RWPE1 (cell line): ENCODE results near the gene OSBPL1A.
A peak's percentile ranks its signal among the peaks of the same experiment; 100 is the strongest.

Experiments used
- CTCF ChIA-PET: fragments of 350-600 bp; sonication (Branson Sonifier 250); formaldehyde crosslinking; extraction: SDS; loops from one replicate; lab custom pipeline; 2021; lab: Yijun Ruan, JAX
- POLR2A ChIA-PET: fragments of 400-600 bp; formaldehyde crosslinking; extraction: SDS; loops from one replicate; lab custom pipeline; 2020; ENCODE audit warnings: antibody characterized with exemption; ENCODE audit not compliant: low non-redundant PET; lab: Yijun Ruan, JAX
- DNase-seq: peaks from one replicate; pipeline ENCODE4 v3.0.0; 2012; ENCODE audit warnings: low spot score
- H3K27ac ChIP-seq: fragments of 450-650 bp; 2 replicates; pipeline ENCODE4 v1.5.1; 2017
- CTCF ChIP-seq: fragments of 450-650 bp; conservative IDR thresholded peaks from 2 replicates; pipeline ENCODE4 v1.5.1; 2017; ENCODE audit warnings: low read depth, mild to moderate bottlenecking

The OSBPL1A gene

GRCh38 chr18:24420551-24420950 is 22.9 kb upstream of the OSBPL1A start:
- POLR2A ChIA-PET: no interaction called here
- TF ChIP-seq CTCF: no peak
- no peak overlapping the region for H3K27ac ChIP-seq
- CTCF ChIA-PET: no interaction called here
- DNase-seq: no peak

GRCh38 chr18:24417480-24417879 is 19.9 kb upstream of the OSBPL1A start:
- TF ChIP-seq CTCF: no peak
- H3K27ac ChIP-seq: no peak overlapping the region
- ChIA-PET POLR2A (no interaction called here), CTCF (interaction anchor here (0.6 kb wide), 2 partner anchors 11 to 62 kb away, joined by 3 read pairs; no protein-coding TSS in a partner anchor)
- DNase-seq: no peak

GRCh38 chr18:24414349-24415003 is 16.9 kb upstream of the OSBPL1A start:
- no peak for DNase-seq
- ChIA-PET POLR2A (no interaction called here), CTCF (no interaction called here)
- no peak for TF ChIP-seq CTCF
- no peak overlapping the region for H3K27ac ChIP-seq

- peak; percentile 20; the same call in 1 of the 2 replicates for TF ChIP-seq CTCF
- CTCF ChIA-PET: interaction anchor here (0.6 to 1.5 kb wide), 3 partner anchors 54 to 1436 kb away, joined by 3 to 5 read pairs (median 3); no protein-coding TSS in a partner anchor
- H3K27ac ChIP-seq: no peak overlapping the region
- POLR2A ChIA-PET: no interaction called here
- DNase-seq: no peak
Observed at GRCh38 chr18:24413148-24413547, 15.5 kb upstream of the OSBPL1A start.

- no peak overlapping the region for H3K27ac ChIP-seq
- no peak for TF ChIP-seq CTCF
- DNase-seq: no peak
- POLR2A ChIA-PET: no interaction called here
- CTCF ChIA-PET: no interaction called here
Observed at GRCh38 chr18:24408496-24408895, 10.9 kb upstream of the OSBPL1A start.

- DNase-seq: no peak
- no peak for TF ChIP-seq CTCF
- POLR2A ChIA-PET: no interaction called here
- no peak overlapping the region for H3K27ac ChIP-seq
- CTCF ChIA-PET: no interaction called here
Observed at GRCh38 chr18:24404591-24404990, 7.0 kb upstream of the OSBPL1A start.
